CD8-positive, alpha-beta memory T cell (primary cell): ENCODE results near the gene GRM7. TPM values are rescaled to one million over a fixed set of nuclear protein-coding genes. Genes with fewer than 3 reads are reported as not detected.

Experiments used
- CTCF ChIA-PET: fragments of 350-600 bp; sonication (Branson Sonifier 250); formaldehyde crosslinking; loops from one replicate; lab custom pipeline; 2021; ENCODE audit warnings: antibody characterized with exemption; lab: Charles Lee
- POLR2A ChIA-PET: fragments of 350-600 bp; sonication (Branson Sonifier 250); formaldehyde crosslinking; loops from one replicate; lab custom pipeline; 2021; ENCODE audit warnings: antibody characterized with exemption; lab: Charles Lee
- DNase-seq, 5 donors: peaks; one replicate each; pipeline versions ENCODE4 v3.0.0 to v3.0.0-alpha.2; 2020 to 2022; ENCODE audit warnings: mixed read lengths in 1 of 5
- H3K27ac ChIP-seq: one replicate; pipeline ENCODE4 v1.7.0; 2013; ENCODE audit warnings: low read depth, mild to moderate bottlenecking, low read length, moderate library complexity
- H3K27me3 ChIP-seq: 2 replicates; pipeline ENCODE4 v1.7.0; 2013; ENCODE audit warnings: low read length, mild to moderate bottlenecking; ENCODE audit not compliant: insufficient read depth, poor library complexity, severe bottlenecking
- H3K36me3 ChIP-seq: 2 replicates; pipeline ENCODE4 v1.7.0; 2013; ENCODE audit warnings: mild to moderate bottlenecking, low read length, moderate library complexity; ENCODE audit not compliant: insufficient read depth
- H3K4me1 ChIP-seq: 2 replicates; pipeline ENCODE4 v1.7.0; 2013; ENCODE audit warnings: mild to moderate bottlenecking, low read length, moderate library complexity; ENCODE audit not compliant: insufficient read depth
- H3K4me3 ChIP-seq: 2 replicates; pipeline ENCODE4 v1.7.0; 2013; ENCODE audit warnings: mild to moderate bottlenecking, low read length
- H3K9me3 ChIP-seq: 2 replicates; pipeline ENCODE4 v1.7.0; 2013; ENCODE audit warnings: mild to moderate bottlenecking, low read length
- H3K27ac Mint-ChIP-seq, 8 donors: one replicate each; pipeline ENCODE4 v1.8.0; 2020 to 2021; ENCODE audit warnings: mixed read lengths in 8 of 8, mild to moderate bottlenecking in 6 of 8, inconsistent platforms in 3 of 8, moderate library complexity in 3 of 8
- H3K27me3 Mint-ChIP-seq, 2 donors: one replicate each; pipeline ENCODE4 v1.8.0; 2020 to 2021; ENCODE audit warnings: mixed read lengths in 2 of 2, mild to moderate bottlenecking in 1 of 2, moderate library complexity in 1 of 2
- H3K36me3 Mint-ChIP-seq, 3 donors: one replicate each; pipeline ENCODE4 v1.8.0; 2020 to 2021; ENCODE audit warnings: mixed read lengths in 3 of 3, inconsistent platforms in 1 of 3, mild to moderate bottlenecking in 1 of 3
- H3K4me1 Mint-ChIP-seq, 3 donors: one replicate each; pipeline ENCODE4 v1.8.0; 2020 to 2021; ENCODE audit warnings: mixed read lengths in 3 of 3, inconsistent platforms in 1 of 3, mild to moderate bottlenecking in 1 of 3
- H3K4me3 Mint-ChIP-seq, 7 donors: one replicate each; pipeline ENCODE4 v1.8.0; 2020 to 2021; ENCODE audit warnings: mixed read lengths in 7 of 7, mild to moderate bottlenecking in 6 of 7, moderate library complexity in 4 of 7, inconsistent platforms in 2 of 7
- H3K9me3 Mint-ChIP-seq, 5 donors: one replicate each; pipeline ENCODE4 v1.8.0; 2020 to 2022; ENCODE audit warnings: mixed read lengths in 5 of 5, mild to moderate bottlenecking in 3 of 5, moderate library complexity in 2 of 5, inconsistent platforms in 1 of 5
- polyA plus RNA-seq: library from polyadenylated mRNA; unstranded; fragments of 300-500 nt; fragmentation: Illumina TruSeq; gene quantifications from one replicate; pipeline ENCODE4 v1.2.3, GENCODE V29; 2021
- total RNA-seq, 2 experiments: library from RNA; stranded (reverse); gene quantifications; one replicate each; pipeline ENCODE4 v1.2.3, GENCODE V29; 2021

GRM7 gene
- total and polyA plus RNA-seq, 3 experiments from 2014 or later, result not detected

DNA sequence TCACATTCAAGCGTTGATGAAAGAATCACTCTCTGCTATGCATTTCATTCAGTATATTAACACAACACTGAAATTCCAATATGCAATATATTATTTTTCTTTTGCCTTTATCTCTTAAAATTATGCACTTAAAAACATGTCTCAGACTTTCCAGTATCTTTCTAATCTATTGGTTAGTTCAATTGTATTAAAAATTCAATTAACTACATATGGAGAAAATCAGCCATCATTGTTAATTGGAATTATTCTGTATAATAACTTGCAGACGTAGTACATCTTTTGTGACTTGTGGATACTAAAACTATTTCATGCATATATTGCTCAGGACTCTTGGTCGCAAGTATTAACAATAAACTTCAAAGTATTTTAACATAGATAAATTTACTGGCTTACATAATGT is 715.6 kb downstream of the GRM7 start:
- Mint-ChIP-seq H3K4me3 (no peak overlapping the region), H3K36me3 (no peaks in the 10 kb centered on the region), H3K27me3 (peaks cover 0 to 2% of the 10 kb centered on the region in 2 donors), H3K27ac (no peak overlapping the region), H3K9me3 (peaks cover 0 to 11% (median 2%) of the 10 kb centered on the region in 5 donors), H3K4me1 (no peaks in the 10 kb centered on the region)
- H3K9me3 ChIP-seq, result no peaks in the 10 kb centered on the region
- no peak overlapping the region for H3K27ac ChIP-seq
- no peaks in the 10 kb centered on the region for H3K36me3 ChIP-seq
- H3K27me3 ChIP-seq, result no peaks in the 10 kb centered on the region
- POLR2A ChIA-PET, result no interaction called here
- H3K4me1 ChIP-seq, result no peaks in the 10 kb centered on the region
- no peak overlapping the region for H3K4me3 ChIP-seq
- DNase-seq, result no peak
- CTCF ChIA-PET, result no interaction called here

DNA sequence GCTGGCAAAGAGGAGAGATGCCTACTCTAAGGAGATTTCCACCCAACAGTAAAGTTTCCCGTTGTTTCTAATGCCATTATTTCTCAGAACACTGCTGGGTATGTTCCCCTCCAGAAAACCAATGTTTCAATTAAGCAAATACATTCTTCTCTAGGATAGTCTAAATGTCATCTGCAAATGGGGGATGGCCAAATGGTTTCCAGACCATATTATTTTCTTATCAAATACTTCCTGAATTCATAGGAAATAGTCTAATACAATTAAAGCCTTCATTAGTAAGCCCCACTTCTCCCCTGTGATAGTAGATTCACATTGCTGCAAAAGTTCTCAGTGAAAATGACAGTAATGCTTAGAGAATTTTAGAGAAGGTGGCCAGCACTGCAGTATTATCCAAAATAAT is 716.6 kb downstream of the GRM7 start:
- no peak overlapping the region for H3K4me3 ChIP-seq
- CTCF ChIA-PET, result no interaction called here
- H3K36me3 ChIP-seq, result no peaks in the 10 kb centered on the region
- no peaks in the 10 kb centered on the region for H3K4me1 ChIP-seq
- no peak overlapping the region for H3K27ac ChIP-seq
- POLR2A ChIA-PET, result no interaction called here
- Mint-ChIP-seq H3K27ac (no peak overlapping the region), H3K36me3 (no peaks in the 10 kb centered on the region), H3K27me3 (peaks cover 0 to 2% of the 10 kb centered on the region in 2 donors), H3K4me1 (no peaks in the 10 kb centered on the region), H3K9me3 (peaks cover 0 to 9% (median 1%) of the 10 kb centered on the region in 5 donors), H3K4me3 (no peak overlapping the region)
- H3K9me3 ChIP-seq, result no peaks in the 10 kb centered on the region
- H3K27me3 ChIP-seq, result no peaks in the 10 kb centered on the region
- no peak for DNase-seq

DNA sequence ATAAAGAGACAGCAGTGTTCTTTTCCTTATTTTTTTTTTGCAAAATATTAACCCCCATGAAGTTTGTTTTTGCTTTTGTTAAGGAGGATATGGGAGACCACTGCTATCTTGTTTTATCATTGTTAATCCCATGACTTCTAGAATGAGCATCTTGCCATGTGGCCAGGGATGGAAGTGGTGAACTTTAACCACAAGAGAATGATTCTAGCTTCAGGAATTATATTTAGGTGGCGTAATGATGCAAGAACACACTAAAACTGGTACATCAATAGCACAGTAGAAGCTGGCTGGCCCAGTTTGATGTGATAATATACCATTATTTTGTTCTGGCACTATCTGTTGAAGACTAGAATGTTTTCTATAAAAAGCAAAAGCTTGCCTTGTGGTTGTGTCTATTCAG is 720.9 kb downstream of the GRM7 start:
- H3K27me3 ChIP-seq, result no peaks in the 10 kb centered on the region
- H3K27ac Mint-ChIP-seq, result no peak overlapping the region
- peaks cover 0 to 2% of the 10 kb centered on the region in 2 donors for H3K27me3 Mint-ChIP-seq
- H3K36me3 Mint-ChIP-seq, result no peaks in the 10 kb centered on the region
- H3K9me3 ChIP-seq, result no peaks in the 10 kb centered on the region
- POLR2A ChIA-PET, result no interaction called here
- CTCF ChIA-PET, result no interaction called here
- no peak for DNase-seq
- no peaks in the 10 kb centered on the region for H3K4me1 ChIP-seq
- no peak overlapping the region for H3K4me3 ChIP-seq
- no peaks in the 10 kb centered on the region for H3K4me1 Mint-ChIP-seq
- no peak overlapping the region for H3K27ac ChIP-seq
- H3K9me3 Mint-ChIP-seq, result peaks cover 0 to 2% (median 1%) of the 10 kb centered on the region in 5 donors
- H3K36me3 ChIP-seq, result no peaks in the 10 kb centered on the region
- no peak overlapping the region for H3K4me3 Mint-ChIP-seq

DNA sequence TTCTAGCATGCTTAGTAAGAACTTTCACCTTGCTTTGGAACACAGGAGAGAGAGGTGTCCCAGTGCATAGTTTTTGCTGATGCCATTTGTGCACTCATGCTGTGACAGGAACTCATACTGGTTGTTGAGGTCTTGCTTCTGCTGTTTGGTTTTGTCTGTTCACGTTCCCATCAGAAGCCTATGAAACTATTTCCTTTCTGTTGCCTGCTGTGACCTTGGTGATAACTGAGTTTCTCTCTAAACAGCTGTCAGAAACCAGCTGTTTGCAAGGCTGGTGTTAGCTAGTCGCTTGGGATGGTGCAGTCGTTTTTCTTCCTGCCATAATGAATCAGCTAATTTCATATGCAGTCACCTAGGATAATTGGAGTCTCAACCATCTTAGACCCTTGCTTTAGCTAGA is 724.1 kb downstream of the GRM7 start:
- H3K36me3 Mint-ChIP-seq, result no peaks in the 10 kb centered on the region
- ChIA-PET CTCF (no interaction called here), POLR2A (no interaction called here)
- DNase-seq, result no peak
- no peak overlapping the region for H3K27ac ChIP-seq
- H3K9me3 ChIP-seq, result no peaks in the 10 kb centered on the region
- no peaks in the 10 kb centered on the region for H3K36me3 ChIP-seq
- no peaks in the 10 kb centered on the region for H3K27me3 Mint-ChIP-seq
- no peak overlapping the region for H3K4me3 ChIP-seq
- H3K9me3 Mint-ChIP-seq, result peaks cover 0 to 7% (median 1%) of the 10 kb centered on the region in 5 donors
- no peak overlapping the region for H3K4me3 Mint-ChIP-seq
- no peaks in the 10 kb centered on the region for H3K4me1 Mint-ChIP-seq
- no peaks in the 10 kb centered on the region for H3K27me3 ChIP-seq
- H3K4me1 ChIP-seq, result no peaks in the 10 kb centered on the region
- H3K27ac Mint-ChIP-seq, result no peak overlapping the region

DNA sequence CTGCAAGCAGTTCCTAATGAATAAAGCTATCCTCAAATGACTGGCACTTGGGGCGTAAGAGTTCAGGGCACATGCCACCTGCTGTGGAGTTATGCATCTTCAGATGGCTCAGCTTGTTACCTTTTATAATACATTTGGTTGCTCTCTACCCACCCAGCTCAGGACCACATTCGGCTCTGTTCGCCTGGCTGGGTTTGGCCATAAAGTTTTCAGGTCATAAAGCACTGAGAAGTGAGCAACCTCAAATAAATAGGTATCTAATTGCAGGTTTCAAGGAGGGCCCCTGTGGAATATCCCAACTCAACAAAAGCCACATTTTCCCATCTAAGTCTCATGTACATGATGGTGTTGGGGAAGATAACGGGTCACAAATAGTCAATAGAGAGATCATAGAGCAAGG is 727.3 kb downstream of the GRM7 start:
- Mint-ChIP-seq H3K4me1 (no peaks in the 10 kb centered on the region), H3K9me3 (peaks cover 0 to 5% (median 1%) of the 10 kb centered on the region in 5 donors), H3K36me3 (no peaks in the 10 kb centered on the region), H3K27me3 (peaks cover 0 to 2% of the 10 kb centered on the region in 2 donors), H3K4me3 (no peak overlapping the region), H3K27ac (no peak overlapping the region)
- Histone ChIP-seq H3K4me1 (no peaks in the 10 kb centered on the region), H3K36me3 (no peaks in the 10 kb centered on the region), H3K4me3 (no peak overlapping the region), H3K27me3 (no peaks in the 10 kb centered on the region), H3K9me3 (no peaks in the 10 kb centered on the region), H3K27ac (no peak overlapping the region)
- no peak for DNase-seq
- ChIA-PET CTCF (no interaction called here), POLR2A (no interaction called here)

DNA sequence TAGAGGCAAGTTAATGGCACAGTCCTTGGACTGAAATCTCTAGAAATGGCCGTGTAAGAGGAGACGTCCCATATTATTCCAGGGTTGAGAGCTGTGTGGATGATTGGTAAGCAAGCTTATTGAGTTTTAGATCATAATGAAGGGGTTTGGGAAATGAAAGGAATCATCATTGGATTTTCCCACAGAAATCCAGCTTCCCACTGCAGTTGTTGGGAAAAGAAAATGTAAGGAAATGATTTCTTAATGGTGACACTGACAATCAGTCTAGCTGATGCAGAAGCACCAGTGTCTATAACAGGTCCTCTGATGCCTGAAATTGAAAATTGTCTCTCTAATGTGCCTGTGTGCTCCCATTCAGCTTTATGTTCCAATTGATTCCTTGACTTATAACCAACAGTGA is 728.6 kb downstream of the GRM7 start:
- H3K4me1 ChIP-seq, result no peaks in the 10 kb centered on the region
- H3K27ac ChIP-seq, result no peak overlapping the region
- no peaks in the 10 kb centered on the region for H3K4me1 Mint-ChIP-seq
- ChIA-PET CTCF (no interaction called here), POLR2A (no interaction called here)
- H3K27me3 ChIP-seq, result no peaks in the 10 kb centered on the region
- DNase-seq, result no peak
- H3K36me3 Mint-ChIP-seq, result no peaks in the 10 kb centered on the region
- no peak overlapping the region for H3K4me3 Mint-ChIP-seq
- peaks cover 0 to 8% (median 0%) of the 10 kb centered on the region in 5 donors for H3K9me3 Mint-ChIP-seq
- H3K27ac Mint-ChIP-seq, result no peak overlapping the region
- no peak overlapping the region for H3K4me3 ChIP-seq
- no peaks in the 10 kb centered on the region for H3K9me3 ChIP-seq
- H3K27me3 Mint-ChIP-seq, result peaks cover 0 to 2% of the 10 kb centered on the region in 2 donors
- no peaks in the 10 kb centered on the region for H3K36me3 ChIP-seq

DNA sequence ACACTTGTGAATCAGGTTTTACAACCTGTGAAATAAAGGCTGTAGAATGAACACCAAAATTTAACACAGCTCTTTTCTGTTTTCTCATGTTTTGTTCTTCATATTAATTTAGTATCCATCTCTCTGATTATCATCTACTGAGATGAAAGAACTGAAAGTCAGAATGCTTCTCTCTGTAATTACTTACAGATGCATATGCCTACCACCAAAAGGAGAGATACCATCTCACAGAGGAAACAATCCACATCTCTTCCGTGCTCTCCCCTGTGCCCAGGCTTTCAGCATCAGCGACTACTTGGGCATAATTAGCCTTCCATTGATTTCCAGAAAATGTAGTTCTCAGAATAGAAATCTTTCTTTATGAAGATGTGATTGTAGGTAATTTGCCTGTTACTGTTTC is 741.4 kb downstream of the GRM7 start:
- ChIA-PET CTCF (no interaction called here), POLR2A (no interaction called here)
- Histone ChIP-seq H3K27ac (no peak overlapping the region), H3K4me1 (no peaks in the 10 kb centered on the region), H3K27me3 (no peaks in the 10 kb centered on the region), H3K9me3 (no peaks in the 10 kb centered on the region), H3K36me3 (no peaks in the 10 kb centered on the region), H3K4me3 (no peak overlapping the region)
- Mint-ChIP-seq H3K27ac (no peak overlapping the region), H3K4me1 (peaks cover 0 to 4% (median 0%) of the 10 kb centered on the region in 3 donors), H3K36me3 (no peaks in the 10 kb centered on the region), H3K9me3 (peaks cover 0 to 2% (median 0%) of the 10 kb centered on the region in 5 donors), H3K27me3 (peaks cover 0 to 2% of the 10 kb centered on the region in 2 donors), H3K4me3 (no peak overlapping the region)
- DNase-seq, result no peak

DNA sequence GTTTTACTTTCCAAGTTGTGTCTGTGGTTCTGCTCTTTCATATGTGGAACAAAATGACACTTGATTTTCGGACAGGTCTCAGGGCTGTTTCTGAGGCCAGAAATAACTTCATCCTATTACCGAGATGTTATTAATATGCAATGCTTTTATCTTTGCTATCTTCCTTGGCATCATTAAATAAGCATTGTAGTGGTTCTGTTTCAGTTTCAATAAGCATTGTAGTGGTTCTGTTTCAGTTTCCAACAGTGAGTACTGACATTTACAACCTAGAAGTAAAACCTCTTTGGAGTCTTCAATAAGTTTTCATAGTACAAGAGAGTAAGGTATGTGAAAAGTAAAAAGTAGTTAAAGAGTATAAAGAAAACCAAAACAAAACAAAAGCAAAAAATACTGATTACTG is 746.2 kb downstream of the GRM7 start:
- Histone ChIP-seq H3K4me1 (no peaks in the 10 kb centered on the region), H3K36me3 (no peaks in the 10 kb centered on the region), H3K27ac (no peak overlapping the region), H3K4me3 (no peak overlapping the region), H3K27me3 (no peaks in the 10 kb centered on the region), H3K9me3 (no peaks in the 10 kb centered on the region)
- Mint-ChIP-seq H3K9me3 (peaks cover 0 to 5% (median 0%) of the 10 kb centered on the region in 5 donors), H3K36me3 (no peaks in the 10 kb centered on the region), H3K4me3 (no peak overlapping the region), H3K27me3 (no peaks in the 10 kb centered on the region), H3K27ac (no peak overlapping the region), H3K4me1 (peaks cover 0 to 4% (median 0%) of the 10 kb centered on the region in 3 donors)
- no peak for DNase-seq
- POLR2A ChIA-PET, result no interaction called here
- CTCF ChIA-PET, result no interaction called here

DNA sequence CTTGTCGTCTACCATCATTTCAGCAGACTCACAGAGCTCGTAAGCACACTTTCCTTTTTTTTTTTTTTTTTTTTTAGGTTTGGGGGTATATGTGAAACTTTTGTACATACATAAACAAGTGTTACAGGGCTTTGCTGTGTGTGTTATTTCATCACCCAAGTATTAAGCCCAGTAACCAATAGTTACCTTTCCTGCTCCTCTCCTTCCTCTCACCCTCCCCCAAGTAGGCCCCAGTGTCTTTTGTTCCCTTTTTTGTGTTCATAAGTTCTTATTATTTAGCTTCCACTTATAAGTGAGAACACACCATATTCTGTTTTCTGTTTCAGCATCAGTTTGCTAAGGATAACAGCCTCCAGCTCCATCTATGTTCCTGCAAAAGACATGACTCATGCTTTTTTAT is 746.8 kb downstream of the GRM7 start:
- H3K4me3 ChIP-seq, result no peak overlapping the region
- H3K36me3 ChIP-seq, result no peaks in the 10 kb centered on the region
- H3K27ac Mint-ChIP-seq, result no peak overlapping the region
- no peak overlapping the region for H3K27ac ChIP-seq
- H3K9me3 Mint-ChIP-seq, result peaks cover 0 to 5% (median 0%) of the 10 kb centered on the region in 5 donors
- ChIA-PET POLR2A (no interaction called here), CTCF (no interaction called here)
- no peaks in the 10 kb centered on the region for H3K27me3 Mint-ChIP-seq
- H3K4me1 ChIP-seq, result no peaks in the 10 kb centered on the region
- no peaks in the 10 kb centered on the region for H3K27me3 ChIP-seq
- H3K9me3 ChIP-seq, result no peaks in the 10 kb centered on the region
- H3K4me1 Mint-ChIP-seq, result peaks cover 0 to 4% (median 0%) of the 10 kb centered on the region in 3 donors
- H3K36me3 Mint-ChIP-seq, result no peaks in the 10 kb centered on the region
- H3K4me3 Mint-ChIP-seq, result no peak overlapping the region
- no peak for DNase-seq
